PC-9 (cell line): ENCODE measurements around the gene MYH6. TPM values are rescaled to one million over a fixed set of nuclear protein-coding genes. Genes with fewer than 3 reads are reported as not detected.

Source experiments
- BruUV-seq: library from RNA; stranded (reverse); fragments of 400-500 nt; replicated peaks from 2 replicates; lab custom pipeline; 2021; lab: Mats Ljungman, UMichigan
- CTCF ChIA-PET: fragments of 300-600 bp; sonication (Branson Sonifier 250); formaldehyde crosslinking; loops from one replicate; lab custom pipeline; 2022; ENCODE audit warnings: antibody characterized with exemption; lab: Charles Lee
- POLR2A ChIA-PET: fragments of 300-600 bp; sonication (Branson Sonifier 250); formaldehyde crosslinking; loops from one replicate; lab custom pipeline; 2022; ENCODE audit warnings: antibody characterized with exemption; ENCODE audit not compliant: unreplicated experiment; lab: Charles Lee
- DNase-seq, 2 experiments: peaks; one replicate each; pipeline versions ENCODE4 v3.0.0 to v3.0.0-alpha.2; 2015 to 2022; ENCODE audit warnings: mixed read lengths in 1 of 2
- H2AFZ ChIP-seq: fragments of 200-600 bp; sonication (generic); 2 replicates; pipeline ENCODE4 v1.8.1; 2017; ENCODE audit warnings: antibody characterized with exemption
- H3F3A ChIP-seq: fragments of 200-600 bp; sonication (generic); 2 replicates; pipeline ENCODE4 v1.8.1; 2017; ENCODE audit warnings: antibody characterized with exemption, mild to moderate bottlenecking, low read depth; ENCODE audit not compliant: insufficient read depth
- H3K27ac ChIP-seq: fragments of 200-600 bp; sonication (generic); 2 replicates; pipeline ENCODE4 v1.6.1; 2016; ENCODE audit warnings: mixed run types
- H3K27me3 ChIP-seq: fragments of 200-600 bp; sonication (generic); 2 replicates; pipeline ENCODE4 v1.6.1; 2016; ENCODE audit warnings: low read depth, mixed run types; ENCODE audit not compliant: insufficient read depth
- H3K36me3 ChIP-seq: fragments of 200-600 bp; sonication (generic); 2 replicates; pipeline ENCODE4 v1.6.1; 2016; ENCODE audit warnings: low read depth, mixed run types
- H3K4me1 ChIP-seq: fragments of 200-600 bp; sonication (generic); replicated peaks from 2 replicates; pipeline ENCODE4 v1.6.1; 2016; ENCODE audit warnings: mixed run types; ENCODE audit not compliant: insufficient read depth
- H3K4me2 ChIP-seq: fragments of 200-600 bp; sonication (generic); 2 replicates; pipeline ENCODE4 v1.6.1; 2017; ENCODE audit warnings: mixed run types
- H3K4me3 ChIP-seq: fragments of 200-600 bp; sonication (generic); 2 replicates; pipeline ENCODE4 v1.6.1; 2016; ENCODE audit warnings: mixed run types
- H3K79me2 ChIP-seq: fragments of 200-600 bp; sonication (generic); 2 replicates; pipeline ENCODE4 v1.6.1; 2017; ENCODE audit warnings: low read depth, mixed run types
- H3K9me2 ChIP-seq: fragments of 200-600 bp; sonication (generic); 2 replicates; pipeline ENCODE4 v1.8.1; 2017; ENCODE audit warnings: mild to moderate bottlenecking; ENCODE audit not compliant: insufficient read depth
- H3K9me3 ChIP-seq: fragments of 200-600 bp; sonication (generic); 2 replicates; pipeline ENCODE4 v1.8.1; 2016; ENCODE audit warnings: low read depth; ENCODE audit not compliant: insufficient read depth
- H4K20me1 ChIP-seq: fragments of 200-600 bp; sonication (generic); 2 replicates; pipeline ENCODE4 v1.8.1; 2017; ENCODE audit not compliant: insufficient read depth
- EZH2 ChIP-seq: fragments of 200-600 bp; sonication (generic); IDR thresholded peaks from 2 replicates; pipeline ENCODE4 v1.8.0; 2017; ENCODE audit warnings: antibody characterized with exemption, low read depth
- intact Hi-C: fragments of 100-400 bp; cut with micrococcal nuclease; formaldehyde crosslinking; loops from one replicate; pipeline ENCODE4 v1.10.0; 2022; ENCODE audit not compliant: unreplicated experiment
- total RNA-seq: library from RNA; stranded (reverse); gene quantifications from 2 replicates; pipeline ENCODE4 v1.2.3, GENCODE V29; 2021
- TF ChIP-seq, protein P1 (sequence below): fragments of 200-600 bp; sonication (generic); conservative IDR thresholded peaks from 2 replicates; pipeline ENCODE4 v1.6.1; 2017; ENCODE audit warnings: mixed run types, antibody characterized with exemption, mild to moderate bottlenecking, moderate library complexity

Gene MYH6
- total RNA-seq, 1 experiment from 2014 or later: not detected

DNA sequence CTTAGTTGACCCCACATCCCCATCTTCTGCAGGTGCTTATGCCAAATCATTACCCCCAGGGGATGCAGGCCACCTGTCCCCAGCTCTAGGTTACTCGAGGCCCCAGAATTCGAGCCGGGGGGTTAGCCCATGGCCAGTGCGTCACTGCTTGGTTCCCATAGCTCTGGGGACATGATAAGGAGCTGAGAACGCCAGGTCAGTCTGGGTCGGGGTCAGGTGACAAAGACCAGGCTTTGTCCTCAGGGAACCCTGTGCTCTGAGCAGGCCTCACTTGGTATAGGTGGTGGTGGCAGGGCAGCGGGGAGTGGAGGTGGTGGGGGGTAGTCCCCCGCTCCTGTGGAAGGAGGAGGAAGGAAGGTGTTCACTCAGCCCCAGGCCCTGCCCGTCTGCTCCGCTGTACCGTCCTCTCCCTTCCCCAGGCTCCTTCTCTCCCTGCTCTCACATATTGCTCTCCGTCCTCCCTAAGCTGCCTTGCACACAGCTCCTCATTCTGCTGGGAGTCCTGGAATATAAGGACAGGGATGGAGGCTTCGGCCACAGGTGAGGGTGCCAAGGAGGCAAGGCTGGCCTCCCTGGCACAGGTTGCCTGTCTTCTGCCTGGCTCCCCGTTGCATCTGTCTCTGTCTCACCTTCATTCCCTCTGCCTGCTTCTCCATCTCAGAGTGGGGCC lies 2.0 kb upstream of the MYH6 start:
- H3K36me3 ChIP-seq: no peaks in the 10 kb centered on the region
- H3K9me3 ChIP-seq: no peaks in the 10 kb centered on the region
- no peak for DNase-seq
- H2AFZ ChIP-seq: no peak overlapping the region
- H3K4me2 ChIP-seq: no peak overlapping the region
- H4K20me1 ChIP-seq: no peaks in the 10 kb centered on the region
- POLR2A ChIA-PET: no interaction called here
- H3F3A ChIP-seq: no peaks in the 10 kb centered on the region
- no peaks in the 10 kb centered on the region for H3K79me2 ChIP-seq
- H3K9me2 ChIP-seq: no peaks in the 10 kb centered on the region
- intact Hi-C loops: no loop called here
- H3K4me3 ChIP-seq: no peak overlapping the region
- no peaks in the 10 kb centered on the region for H3K4me1 ChIP-seq
- H3K27ac ChIP-seq: no peak overlapping the region
- CTCF ChIA-PET: no interaction called here
- H3K27me3 ChIP-seq: peaks cover 82% of the 10 kb centered on the region
- no peak for TF ChIP-seq EZH2
- no TSS peak for BruUV-seq

DNA sequence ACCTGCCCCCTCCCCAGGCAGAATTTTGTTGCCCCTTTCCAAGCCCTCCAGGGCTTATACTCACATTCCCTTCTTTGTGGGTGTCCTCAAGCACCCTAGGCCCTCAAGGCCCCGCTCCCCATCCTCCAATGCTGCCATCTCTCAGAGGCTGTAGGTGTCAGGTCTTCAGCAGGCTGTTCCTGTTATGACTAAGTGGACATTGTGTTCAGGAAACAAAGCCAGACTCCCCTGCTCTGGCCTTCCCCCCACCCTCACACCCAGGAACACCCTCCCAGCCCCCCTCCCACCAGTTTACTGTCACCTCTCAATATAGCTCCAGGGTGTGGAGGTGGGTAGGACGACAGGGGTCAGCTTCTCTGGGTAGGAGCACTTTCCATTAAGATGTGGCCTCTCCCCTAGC lies 1.4 kb upstream of the MYH6 start:
- no TSS peak for BruUV-seq
- Histone ChIP-seq H3K27me3 (peaks cover 83% of the 10 kb centered on the region), H3K4me3 (no peak overlapping the region), H3K79me2 (no peaks in the 10 kb centered on the region), H3K4me1 (no peaks in the 10 kb centered on the region), H2AFZ (no peak overlapping the region), H3K4me2 (no peak overlapping the region), H3K9me2 (no peaks in the 10 kb centered on the region), H4K20me1 (no peaks in the 10 kb centered on the region), H3F3A (no peaks in the 10 kb centered on the region), H3K9me3 (no peaks in the 10 kb centered on the region), H3K27ac (no peak overlapping the region), H3K36me3 (no peaks in the 10 kb centered on the region)
- ChIA-PET CTCF (no interaction called here), POLR2A (no interaction called here)
- DNase-seq: no peak
- intact Hi-C loops: no loop called here
- TF ChIP-seq EZH2: no peak

DNA sequence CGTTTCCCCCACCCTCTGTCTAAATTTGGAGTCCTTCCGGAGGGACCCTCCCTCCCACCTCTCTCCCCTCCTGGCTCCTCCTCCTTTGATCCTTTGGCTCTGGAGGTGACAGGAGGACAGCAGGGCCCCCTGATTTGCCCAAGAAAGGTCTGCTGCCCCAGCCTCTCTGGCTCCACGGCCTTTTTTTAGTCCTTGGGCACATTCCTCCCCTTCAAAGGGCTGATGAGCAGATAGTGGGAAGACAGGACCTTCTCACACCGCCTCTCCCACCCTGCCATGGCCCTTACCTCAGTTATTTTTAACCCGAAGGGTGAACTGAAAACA lies 196 bp upstream of the MYH6 start:
- no peaks in the 10 kb centered on the region for H3K79me2 ChIP-seq
- ChIA-PET POLR2A (no interaction called here), CTCF (no interaction called here)
- no peak for DNase-seq
- no peaks in the 10 kb centered on the region for H3K9me3 ChIP-seq
- no peak overlapping the region for H2AFZ ChIP-seq
- no TSS peak for BruUV-seq
- H3K27me3 ChIP-seq: peaks cover 87% of the 10 kb centered on the region
- no peaks in the 10 kb centered on the region for H3K9me2 ChIP-seq
- no peaks in the 10 kb centered on the region for H3K4me1 ChIP-seq
- no peaks in the 10 kb centered on the region for H3F3A ChIP-seq
- intact Hi-C loops: no loop called here
- no peak overlapping the region for H3K27ac ChIP-seq
- no peak overlapping the region for H3K4me2 ChIP-seq
- TF ChIP-seq, protein P1, sequence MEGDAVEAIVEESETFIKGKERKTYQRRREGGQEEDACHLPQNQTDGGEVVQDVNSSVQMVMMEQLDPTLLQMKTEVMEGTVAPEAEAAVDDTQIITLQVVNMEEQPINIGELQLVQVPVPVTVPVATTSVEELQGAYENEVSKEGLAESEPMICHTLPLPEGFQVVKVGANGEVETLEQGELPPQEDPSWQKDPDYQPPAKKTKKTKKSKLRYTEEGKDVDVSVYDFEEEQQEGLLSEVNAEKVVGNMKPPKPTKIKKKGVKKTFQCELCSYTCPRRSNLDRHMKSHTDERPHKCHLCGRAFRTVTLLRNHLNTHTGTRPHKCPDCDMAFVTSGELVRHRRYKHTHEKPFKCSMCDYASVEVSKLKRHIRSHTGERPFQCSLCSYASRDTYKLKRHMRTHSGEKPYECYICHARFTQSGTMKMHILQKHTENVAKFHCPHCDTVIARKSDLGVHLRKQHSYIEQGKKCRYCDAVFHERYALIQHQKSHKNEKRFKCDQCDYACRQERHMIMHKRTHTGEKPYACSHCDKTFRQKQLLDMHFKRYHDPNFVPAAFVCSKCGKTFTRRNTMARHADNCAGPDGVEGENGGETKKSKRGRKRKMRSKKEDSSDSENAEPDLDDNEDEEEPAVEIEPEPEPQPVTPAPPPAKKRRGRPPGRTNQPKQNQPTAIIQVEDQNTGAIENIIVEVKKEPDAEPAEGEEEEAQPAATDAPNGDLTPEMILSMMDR: no peak
- no peak for TF ChIP-seq EZH2
- H4K20me1 ChIP-seq: no peaks in the 10 kb centered on the region
- H3K36me3 ChIP-seq: no peaks in the 10 kb centered on the region
- H3K4me3 ChIP-seq: no peak overlapping the region

DNA sequence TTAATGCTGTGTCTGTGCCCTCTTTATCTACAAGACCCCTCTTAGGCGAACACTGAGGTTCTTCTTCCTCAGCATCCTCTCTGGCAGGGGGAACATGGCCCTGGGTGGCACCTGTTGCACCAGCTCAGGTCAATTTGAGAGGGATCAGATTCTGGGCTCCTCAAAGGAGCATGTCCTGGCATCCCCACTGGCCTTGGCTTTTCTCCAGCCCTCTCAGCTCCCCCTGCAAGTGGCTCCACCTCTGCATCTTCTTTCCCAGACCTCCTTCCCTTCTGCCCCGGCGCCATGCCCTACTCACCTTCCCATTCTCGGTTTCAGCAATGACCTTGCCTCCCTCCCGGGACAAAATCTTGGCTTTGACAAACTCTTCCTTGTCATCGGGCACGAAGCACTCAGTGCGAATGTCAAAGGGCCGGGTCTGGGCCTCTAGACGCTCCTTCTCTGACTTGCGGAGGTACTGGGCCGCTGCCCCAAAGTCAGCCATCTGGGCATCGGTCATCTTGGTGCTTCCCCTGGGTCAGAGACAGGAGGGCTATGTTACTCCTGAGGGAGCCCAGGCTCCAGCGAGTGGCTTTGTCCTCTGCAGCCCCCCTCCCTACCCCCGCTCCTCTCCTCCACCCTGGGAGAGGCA lies 1.2 kb downstream of the MYH6 start:
- TF ChIP-seq, protein P1: no peak
- no peak for TF ChIP-seq EZH2
- CTCF ChIA-PET: no interaction called here

More for the DNA sequence above, 1.2 kb downstream of the MYH6 start:
- Histone ChIP-seq H3K27ac (no peak overlapping the region), H3K9me3 (no peaks in the 10 kb centered on the region), H3K79me2 (no peaks in the 10 kb centered on the region), H4K20me1 (no peaks in the 10 kb centered on the region), H3F3A (no peaks in the 10 kb centered on the region), H3K4me2 (no peak overlapping the region), H3K4me1 (no peaks in the 10 kb centered on the region), H3K36me3 (no peaks in the 10 kb centered on the region), H3K27me3 (peaks cover 87% of the 10 kb centered on the region), H3K9me2 (no peaks in the 10 kb centered on the region), H3K4me3 (no peak overlapping the region), H2AFZ (no peak overlapping the region)
- no TSS peak for BruUV-seq
- intact Hi-C loops: no loop called here
- POLR2A ChIA-PET: no interaction called here
- no peak for DNase-seq
